ENCODE data around the gene XPO1.

The XPO1 gene

DNA sequence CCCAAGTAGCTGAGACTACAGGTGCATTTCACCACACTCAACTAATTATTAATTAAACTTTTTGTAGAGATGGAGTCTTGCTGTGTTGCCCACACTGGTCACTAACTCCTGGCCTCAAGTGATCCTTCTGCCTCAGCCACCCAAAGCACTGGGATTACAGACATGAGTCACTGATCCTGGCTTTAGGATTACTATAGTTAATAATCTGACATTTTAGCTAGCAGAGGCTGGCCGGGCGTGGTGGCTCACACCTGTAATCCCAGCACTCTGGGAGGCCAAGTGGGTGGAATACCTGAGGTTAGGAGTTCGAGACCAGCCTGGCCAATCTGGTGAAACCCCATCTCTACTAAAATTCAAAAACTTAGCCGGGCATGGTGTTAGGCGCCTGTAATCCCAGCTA is 106.8 kb downstream of the XPO1 start:
- no peak for DNase-seq

Data from suppressor macrophage (primary cell).